ENCODE data around the gene CARMIL1.

CARMIL1 gene

GRCh38 chr6:25629198-25629576, 350.0 kb downstream of the CARMIL1 start:
- Histone ChIP-seq H3K9ac (ENCODE audit: low read length) (no peak overlapping the region), H2AFZ (ENCODE audit: low read depth, low read length) (no peak overlapping the region), H3K9me3 (ENCODE audit: insufficient read depth, low read length) (no peaks in the 10 kb centered on the region), H3K4me2 (ENCODE audit: low read length) (no peak overlapping the region), H3K4me1 (ENCODE audit: low read length) (no peaks in the 10 kb centered on the region), H4K20me1 (ENCODE audit: insufficient read depth, low read length) (no peaks in the 10 kb centered on the region), H3K27me3 (ENCODE audit: low read depth, low read length) (peaks cover 9% of the 10 kb centered on the region; the same call in 1 of the 2 replicates), H3K4me3 (ENCODE audit: low read length) (no peak overlapping the region), H3K27ac (ENCODE audit: low read length) (no peak overlapping the region), H3K79me2 (ENCODE audit: low read length) (no peaks in the 10 kb centered on the region), H3K36me3 (replicated peaks; ENCODE audit: low read depth, low read length) (no peaks in the 10 kb centered on the region)
- TF ChIP-seq EZH2phosphoT487 (IDR thresholded peaks at IDR 0.05; ENCODE audit: low read depth) (no peak), CTCF (IDR thresholded peaks at IDR 0.05; ENCODE audit: low read depth, low read length) (no peak)

- H4K20me1 ChIP-seq (ENCODE audit: insufficient read depth, low read length), result no peaks in the 10 kb centered on the region
- H2AFZ ChIP-seq (ENCODE audit: low read depth, low read length), result no peak overlapping the region
- no peak for TF ChIP-seq EZH2phosphoT487 (IDR thresholded peaks at IDR 0.05; ENCODE audit: low read depth)
- TF ChIP-seq CTCF (IDR thresholded peaks at IDR 0.05; ENCODE audit: low read depth, low read length), result no peak
- no peak overlapping the region for H3K27ac ChIP-seq (ENCODE audit: low read length)
- H3K27me3 ChIP-seq (ENCODE audit: low read depth, low read length), result peaks cover 3% of the 10 kb centered on the region; the same call in 1 of the 2 replicates
- no peaks in the 10 kb centered on the region for H3K9me3 ChIP-seq (ENCODE audit: insufficient read depth, low read length)
- H3K79me2 ChIP-seq (ENCODE audit: low read length), result no peaks in the 10 kb centered on the region
- H3K4me2 ChIP-seq (ENCODE audit: low read length), result no peak overlapping the region
- H3K36me3 ChIP-seq (replicated peaks; ENCODE audit: low read depth, low read length), result no peaks in the 10 kb centered on the region
- no peaks in the 10 kb centered on the region for H3K4me1 ChIP-seq (ENCODE audit: low read length)
- no peak overlapping the region for H3K9ac ChIP-seq (ENCODE audit: low read length)
- no peak overlapping the region for H3K4me3 ChIP-seq (ENCODE audit: low read length)
Measured at GRCh38 chr6:25630508-25631278, 351.5 kb downstream of the CARMIL1 start.

GRCh38 chr6:25635886-25636317, 356.7 kb downstream of the CARMIL1 start:
- H3K27ac ChIP-seq (ENCODE audit: low read length), result no peak overlapping the region
- H3K4me1 ChIP-seq (ENCODE audit: low read length), result no peaks in the 10 kb centered on the region
- H3K9ac ChIP-seq (ENCODE audit: low read length), result no peak overlapping the region
- no peaks in the 10 kb centered on the region for H3K27me3 ChIP-seq (ENCODE audit: low read depth, low read length)
- H3K4me3 ChIP-seq (ENCODE audit: low read length), result no peak overlapping the region
- no peak overlapping the region for H2AFZ ChIP-seq (ENCODE audit: low read depth, low read length)
- H3K36me3 ChIP-seq (replicated peaks; ENCODE audit: low read depth, low read length), result no peaks in the 10 kb centered on the region
- H3K79me2 ChIP-seq (ENCODE audit: low read length), result no peaks in the 10 kb centered on the region
- no peaks in the 10 kb centered on the region for H3K9me3 ChIP-seq (ENCODE audit: insufficient read depth, low read length)
- H4K20me1 ChIP-seq (ENCODE audit: insufficient read depth, low read length), result no peaks in the 10 kb centered on the region
- TF ChIP-seq EZH2phosphoT487 (IDR thresholded peaks at IDR 0.05; ENCODE audit: low read depth) (no peak), CTCF (IDR thresholded peaks at IDR 0.05; ENCODE audit: low read depth, low read length) (no peak)
- no peak overlapping the region for H3K4me2 ChIP-seq (ENCODE audit: low read length)

- no peaks in the 10 kb centered on the region for H3K27me3 ChIP-seq (ENCODE audit: low read depth, low read length)
- TF ChIP-seq CTCF (IDR thresholded peaks at IDR 0.05; ENCODE audit: low read depth, low read length) (no peak), EZH2phosphoT487 (IDR thresholded peaks at IDR 0.05; ENCODE audit: low read depth) (no peak)
- no peaks in the 10 kb centered on the region for H3K36me3 ChIP-seq (replicated peaks; ENCODE audit: low read depth, low read length)
- H3K79me2 ChIP-seq (ENCODE audit: low read length), result no peaks in the 10 kb centered on the region
- H3K4me1 ChIP-seq (ENCODE audit: low read length), result no peaks in the 10 kb centered on the region
- no peak overlapping the region for H2AFZ ChIP-seq (ENCODE audit: low read depth, low read length)
- no peaks in the 10 kb centered on the region for H4K20me1 ChIP-seq (ENCODE audit: insufficient read depth, low read length)
- no peak overlapping the region for H3K4me3 ChIP-seq (ENCODE audit: low read length)
- H3K9me3 ChIP-seq (ENCODE audit: insufficient read depth, low read length), result no peaks in the 10 kb centered on the region
- no peak overlapping the region for H3K4me2 ChIP-seq (ENCODE audit: low read length)
- no peak overlapping the region for H3K9ac ChIP-seq (ENCODE audit: low read length)
- H3K27ac ChIP-seq (ENCODE audit: low read length), result no peak overlapping the region
Measured at GRCh38 chr6:25637211-25637610, 358.0 kb downstream of the CARMIL1 start.
